H1 (cell line): ENCODE results near the gene SLC13A4. TPM values are rescaled to one million over a fixed set of nuclear protein-coding genes. Genes with fewer than 3 reads are reported as not detected.

Experiments used
- CTCF ChIA-PET: fragments of 300-600 bp; sonication (Branson Sonifier 250); formaldehyde crosslinking; loops from one replicate; lab custom pipeline; 2021; ENCODE audit not compliant: partially characterized antibody; lab: Charles Lee
- POLR2A ChIA-PET: fragments of 300-600 bp; sonication (Branson Sonifier 250); formaldehyde crosslinking; loops from one replicate; lab custom pipeline; 2021; ENCODE audit warnings: inconsistent platforms; ENCODE audit not compliant: partially characterized antibody; lab: Charles Lee
- DNase-seq, 2 experiments: peaks; one replicate each; pipeline versions ENCODE4 v3.0.0 to v3.0.0-alpha.2; 2010 to 2022; ENCODE audit warnings: low spot score in 2 of 2, low read depth in 1 of 2, mixed read lengths in 1 of 2
- FAIRE-seq: peaks from 2 replicates; lab custom pipeline; 2011; peaks lifted over from hg19 to GRCh38; lab: Jason Lieb, UNC
- H2AFZ ChIP-seq: 2 replicates; pipeline ENCODE4 v1.8.1; 2012; ENCODE audit warnings: low read length, inconsistent platforms
- H2AK5ac ChIP-seq: 2 replicates; pipeline ENCODE4 v1.6.1; 2013; ENCODE audit warnings: low read depth, low read length
- H2BK120ac ChIP-seq: replicated peaks from 2 replicates; pipeline ENCODE3; 2013; ENCODE audit warnings: low read depth, low read length, inconsistent platforms
- H2BK12ac ChIP-seq: 2 replicates; pipeline ENCODE4 v1.6.1; 2013; ENCODE audit warnings: low read depth, low read length
- H2BK15ac ChIP-seq: 2 replicates; pipeline ENCODE4 v1.6.1; 2013; ENCODE audit warnings: low read length
- H2BK20ac ChIP-seq: 2 replicates; pipeline ENCODE4 v1.6.1; 2013; ENCODE audit warnings: low read length
- H2BK5ac ChIP-seq: 2 replicates; pipeline ENCODE4 v1.6.1; 2013; ENCODE audit warnings: low read depth, low read length
- H3K14ac ChIP-seq: 2 replicates; pipeline ENCODE4 v1.6.1; 2013; ENCODE audit warnings: inconsistent platforms; ENCODE audit not compliant: insufficient read length
- H3K18ac ChIP-seq: 2 replicates; pipeline ENCODE4 v1.6.1; 2013; ENCODE audit warnings: low read length; ENCODE audit errors: extremely low read depth
- H3K23ac ChIP-seq: 2 replicates; pipeline ENCODE4 v1.6.1; 2013; ENCODE audit warnings: inconsistent platforms; ENCODE audit not compliant: insufficient read length
- H3K23me2 ChIP-seq: 2 replicates; pipeline ENCODE4 v1.6.1; 2013; ENCODE audit warnings: low read depth, low read length
- H3K27ac ChIP-seq: 2 replicates; pipeline ENCODE4 v1.6.1; 2011; ENCODE audit warnings: low read depth, low read length, inconsistent platforms
- H3K27me3 ChIP-seq, 4 experiments: replicated peaks in 1 of 4; 1 replicate in 1 of 4; 2 replicates in 3 of 4; pipeline versions ENCODE4 v1.6.1 to v1.8.1; 2011 to 2013; ENCODE audit warnings: low read length in 3 of 4, mild to moderate bottlenecking in 3 of 4, inconsistent platforms in 2 of 4, mixed read lengths in 2 of 4, moderate library complexity in 1 of 4; ENCODE audit not compliant: control insufficient read depth in 3 of 4, insufficient read depth in 3 of 4; ENCODE audit errors: extremely low read depth in 1 of 4
- H3K36me3 ChIP-seq, 4 experiments: 2 replicates each; pipeline versions ENCODE4 v1.6.1 to v1.8.1; 2011 to 2013; ENCODE audit warnings: mild to moderate bottlenecking in 4 of 4, low read length in 3 of 4, moderate library complexity in 2 of 4, control low read depth in 1 of 4, inconsistent platforms in 1 of 4; ENCODE audit not compliant: insufficient read depth in 4 of 4, control insufficient read depth in 2 of 4
- H3K4ac ChIP-seq: replicated peaks from 2 replicates; pipeline ENCODE3; 2013; ENCODE audit warnings: low read length, low read depth, mixed read lengths, inconsistent platforms; ENCODE audit not compliant: insufficient read length
- H3K4me1 ChIP-seq, 4 experiments: replicated peaks in 1 of 4; 1 replicate in 1 of 4; 2 replicates in 3 of 4; pipeline versions ENCODE4 v1.6.1 to v1.8.1; 2011 to 2013; ENCODE audit warnings: low read length in 3 of 4, inconsistent platforms in 2 of 4, mixed read lengths in 1 of 4; ENCODE audit not compliant: insufficient read depth in 4 of 4, control insufficient read depth in 3 of 4
- H3K4me2 ChIP-seq, 2 experiments: 2 replicates each; pipeline versions ENCODE4 v1.6.1 to v1.8.1; 2011 to 2013; ENCODE audit warnings: low read depth in 2 of 2, low read length in 2 of 2, control low read depth in 1 of 2, inconsistent platforms in 1 of 2, mild to moderate bottlenecking in 1 of 2; ENCODE audit not compliant: insufficient read depth in 1 of 2
- H3K4me3 ChIP-seq, 4 experiments: fragments of 200-600, 300-600 bp in 1 of 4; sonication (generic), shearing (Covaris generic), sonication (Bioruptor Twin) in 1 of 4; 2 replicates each; pipeline versions ENCODE4 v1.5.1 to v1.8.1; 2011 to 2016; ENCODE audit warnings: low read length in 4 of 4, low read depth in 3 of 4, control low read depth in 2 of 4, inconsistent platforms in 2 of 4, mild to moderate bottlenecking in 2 of 4, mixed read lengths in 1 of 4, moderate library complexity in 1 of 4; ENCODE audit not compliant: insufficient read depth in 2 of 4; ENCODE audit errors: extremely low read depth in 1 of 4
- H3K56ac ChIP-seq: replicated peaks from 2 replicates; pipeline ENCODE3; 2013; ENCODE audit warnings: low read depth, mild to moderate bottlenecking, mixed read lengths, low read length, inconsistent platforms; ENCODE audit not compliant: insufficient read length
- H3K79me1 ChIP-seq: 2 replicates; pipeline ENCODE4 v1.6.1; 2013; ENCODE audit warnings: low read depth, low read length, control low read depth
- H3K79me2 ChIP-seq, 2 experiments: 2 replicates each; pipeline versions ENCODE4 v1.6.1 to v1.8.1; 2012 to 2013; ENCODE audit warnings: low read length in 2 of 2, mild to moderate bottlenecking in 2 of 2, inconsistent platforms in 1 of 2; ENCODE audit not compliant: insufficient read depth in 2 of 2, control insufficient read depth in 1 of 2
- H3K9ac ChIP-seq, 4 experiments: replicated peaks in 1 of 4; 1 replicate in 1 of 4; 2 replicates in 3 of 4; pipeline versions ENCODE4 v1.6.1 to v1.8.1; 2011 to 2013; ENCODE audit warnings: low read depth in 3 of 4, low read length in 3 of 4, control low read depth in 2 of 4, mild to moderate bottlenecking in 2 of 4, moderate library complexity in 2 of 4, inconsistent platforms in 1 of 4; ENCODE audit errors: extremely low read depth in 1 of 4
- H3K9me3 ChIP-seq, 2 experiments: 2 replicates each; pipeline versions ENCODE4 v1.6.1 to v1.8.1; 2012 to 2013; ENCODE audit warnings: mild to moderate bottlenecking in 2 of 2, moderate library complexity in 2 of 2, control low read depth in 1 of 2, inconsistent platforms in 1 of 2, low read depth in 1 of 2, low read length in 1 of 2, mixed read lengths in 1 of 2; ENCODE audit not compliant: insufficient read depth in 2 of 2
- H4K20me1 ChIP-seq, 2 experiments: replicated peaks in 1 of 2; 2 replicates each; pipeline versions ENCODE3 to v1.8.1; 2011 to 2013; ENCODE audit warnings: inconsistent platforms in 2 of 2, low read length in 2 of 2, mild to moderate bottlenecking in 1 of 2; ENCODE audit not compliant: insufficient read depth in 2 of 2, control insufficient read depth in 1 of 2
- H4K5ac ChIP-seq: 2 replicates; pipeline ENCODE4 v1.6.1; 2013; ENCODE audit warnings: low read length, low read depth, mixed read lengths, inconsistent platforms; ENCODE audit not compliant: insufficient read length
- H4K8ac ChIP-seq: 2 replicates; pipeline ENCODE4 v1.8.0; 2013; ENCODE audit warnings: mild to moderate bottlenecking, moderate library complexity, low read length, inconsistent platforms; ENCODE audit not compliant: insufficient read depth; ENCODE audit errors: extremely low read depth
- H4K91ac ChIP-seq: replicated peaks from 2 replicates; pipeline ENCODE3; 2013; ENCODE audit warnings: low read length, mixed read lengths, inconsistent platforms; ENCODE audit not compliant: insufficient read length
- EGR1 ChIP-seq: IDR thresholded peaks from 2 replicates; pipeline ENCODE4 v1.6.1; 2011; ENCODE audit warnings: low read depth, low read length, borderline replicate concordance
- EP300 ChIP-seq, 2 experiments: IDR thresholded peaks; 1 replicate in 1 of 2; 2 replicates in 1 of 2; pipeline ENCODE4 v1.6.1; 2011 to 2012; ENCODE audit warnings: low read depth in 2 of 2, low read length in 2 of 2, mild to moderate bottlenecking in 2 of 2, borderline replicate concordance in 1 of 2, inconsistent platforms in 1 of 2, moderate library complexity in 1 of 2
- HDAC6 ChIP-seq: IDR thresholded peaks from one replicate; pipeline ENCODE4 v1.7.1; 2012; ENCODE audit warnings: low read depth, mild to moderate bottlenecking, inconsistent platforms, low read length, moderate library complexity
- NRF1 ChIP-seq: IDR thresholded peaks from 2 replicates; pipeline ENCODE4 v1.6.1; 2011; ENCODE audit warnings: mild to moderate bottlenecking, low read depth, low read length, improper control_type of control experiment
- POU5F1 ChIP-seq: IDR thresholded peaks from 2 replicates; pipeline ENCODE4 v1.6.1; 2011; ENCODE audit warnings: low read depth, mild to moderate bottlenecking, low read length, moderate library complexity
- RBBP5 ChIP-seq: IDR thresholded peaks from 2 replicates; pipeline ENCODE4 v1.7.1; 2012; ENCODE audit warnings: low read depth, mild to moderate bottlenecking, inconsistent platforms, low read length, moderate library complexity, borderline replicate concordance
- RNF2 ChIP-seq: fragments of 200-900, 300-1000 bp; sonication (generic); IDR thresholded peaks from 2 replicates; pipeline ENCODE4 v1.7.1; 2016; ENCODE audit warnings: borderline replicate concordance, low read depth, mild to moderate bottlenecking, antibody characterized with exemption, low read length; ENCODE audit not compliant: poor library complexity, severe bottlenecking; ENCODE audit errors: missing control alignments
- SIX5 ChIP-seq: IDR thresholded peaks from 2 replicates; pipeline ENCODE4 v1.6.1; 2011; ENCODE audit warnings: mild to moderate bottlenecking, low read depth, low read length
- TCF12 ChIP-seq: IDR thresholded peaks from 2 replicates; pipeline ENCODE4 v1.6.1; 2011; ENCODE audit warnings: low read depth, mild to moderate bottlenecking, low read length
- TEAD4 ChIP-seq: IDR thresholded peaks from 2 replicates; pipeline ENCODE4 v1.6.1; 2012; ENCODE audit warnings: low read depth, low read length, inconsistent platforms, mixed read lengths
- WGBS, 2 experiments: shearing (Covaris generic) in 1 of 2; methylation state at CpG; one replicate each; pipeline versions ENCODE4 v1.1.6 to v1.1.7; 2013 to 2015; ENCODE audit warnings: low lambda C conversion rate in 2 of 2, mixed read lengths in 2 of 2, inconsistent platforms in 1 of 2, low coverage in 1 of 2, missing lambda C conversion rate in 1 of 2; ENCODE audit not compliant: insufficient replicate concordance in 2 of 2, insufficient coverage in 1 of 2, insufficient read length in 1 of 2; ENCODE audit errors: extremely low coverage in 1 of 2, missing lambda C conversion rate in 1 of 2; 5-methylcytosine and 5-hydroxymethylcytosine counted together
- polyA plus RNA-seq, 7 experiments: library from polyadenylated mRNA; depleted of rRNA in 3 of 7; stranded (reverse) in 5 of 7; unstranded in 2 of 7; fragments of >200 nt in 5 of 7; fragments of 200-250 nt in 2 of 7; gene quantifications; 1 replicate in 5 of 7; 2 replicates in 1 of 7; 4 replicates in 1 of 7; pipeline versions ENCODE4 v1.2.1 to v1.2.3, GENCODE V29; 2011 to 2013; ENCODE audit warnings: missing spikeins in 2 of 7, mixed read lengths in 2 of 7
- total RNA-seq: library from RNA; stranded (reverse); fragmentation: NEBNext Ultra II Directional; extraction: Animal tissue kit (Norgen Biotek cat#: 25700); gene quantifications from 2 replicates; pipeline ENCODE4 v1.2.1, GENCODE V29; 2021
- TF ChIP-seq, protein P1 (sequence below): IDR thresholded peaks from 2 replicates; pipeline ENCODE4 v1.6.1; 2011; ENCODE audit warnings: low read length, improper control_type of control experiment

Gene SLC13A4
- total and polyA plus RNA-seq, 2 of the 8 experiments (the other 6 are each of a cell fraction or from before 2014, with no cell fraction given): 3.9 to 7.5 TPM

DNA sequence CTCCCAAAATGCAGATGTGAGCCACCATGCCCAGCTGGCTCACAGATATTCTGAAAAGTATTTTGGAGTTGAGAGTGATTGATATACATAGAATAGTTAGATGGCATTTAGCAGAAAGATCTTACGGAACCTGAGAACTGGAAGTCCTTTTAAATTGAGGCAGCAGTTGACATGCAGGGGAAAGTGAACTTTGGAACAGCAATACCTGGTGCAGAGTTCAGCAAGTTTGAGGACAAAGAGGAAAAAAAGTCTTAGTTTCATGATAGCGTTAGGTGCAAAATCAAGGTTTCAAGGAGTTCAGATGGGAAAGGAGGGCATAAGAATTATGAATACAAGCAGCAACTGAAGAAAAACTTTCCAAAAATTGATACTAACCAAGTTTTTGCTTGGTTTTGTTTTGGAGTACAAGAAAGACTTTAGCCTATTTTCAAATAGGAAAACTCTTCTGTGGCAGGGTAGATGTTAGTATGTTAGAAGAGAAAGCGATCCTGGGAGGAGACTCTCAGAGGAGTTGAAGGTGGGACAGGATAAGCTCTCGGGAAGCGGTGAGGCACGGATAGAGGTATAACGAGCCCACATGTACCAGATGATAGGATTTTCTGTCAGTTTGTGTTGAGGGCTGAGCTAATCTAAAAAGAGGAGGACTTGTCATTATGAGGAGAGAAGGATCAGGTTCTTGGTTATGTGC is 93.7 kb downstream of the SLC13A4 start:
- Histone ChIP-seq H2BK12ac (no peak overlapping the region), H3K9ac (no peak overlapping the region), H3K23ac (no peak overlapping the region), H2BK15ac (no peak overlapping the region), H3K23me2 (no peaks in the 10 kb centered on the region), H3K14ac (no peak overlapping the region), H3K79me2 (no peaks in the 10 kb centered on the region), H4K20me1 (peaks cover 0 to 3% of the 10 kb centered on the region in 2 experiments), H2BK5ac (no peak overlapping the region), H3K4me1 (no peaks in the 10 kb centered on the region), H2BK120ac (no peak overlapping the region), H3K56ac (no peak overlapping the region), H3K9me3 (no peaks in the 10 kb centered on the region), H2BK20ac (no peak overlapping the region), H3K36me3 (peaks cover 24 to 91% (median 69%) of the 10 kb centered on the region in 4 experiments), H3K27me3 (no peaks in the 10 kb centered on the region), H3K4me3 (no peak overlapping the region), H2AFZ (no peak overlapping the region), H4K5ac (no peak overlapping the region), H2AK5ac (no peak overlapping the region), H4K8ac (no peak overlapping the region), H4K91ac (no peak overlapping the region), H3K27ac (no peak overlapping the region), H3K4me2 (no peak overlapping the region), H3K18ac (no peak overlapping the region), H3K4ac (no peak overlapping the region), H3K79me1 (no peaks in the 10 kb centered on the region; the same call in 1 of the 2 replicates)
- ChIA-PET POLR2A (interaction anchor here (2.0 kb wide), 1 partner anchor 10 kb away, joined by 6 read pairs; no protein-coding TSS in a partner anchor), CTCF (interaction anchor here (0.9 to 14.2 kb wide), 3 partner anchors 11 to 103 kb away, joined by 3 to 114 read pairs (median 6); no protein-coding TSS in a partner anchor)
- 92% methylated on average over 7 of the region's 7 CpGs; no CpG with 5 or more reads in 1 of the 2 experiments for WGBS, 2 experiments
- no peak for FAIRE-seq
- DNase-seq: no peak
- TF ChIP-seq RBBP5 (no peak), HDAC6 (no peak), EP300 (IDR thresholded peaks at IDR 0.05; ENCODE audit: borderline replicate concordance in 1 of 2, low read depth in 2 of 2, low read length in 2 of 2) (no peak), TEAD4 (no peak), RNF2 (no peak), SIX5 (no peak), POU5F1 (no peak), EGR1 (no peak), NRF1 (no peak), TCF12 (no peak)
- TF ChIP-seq, protein P1, sequence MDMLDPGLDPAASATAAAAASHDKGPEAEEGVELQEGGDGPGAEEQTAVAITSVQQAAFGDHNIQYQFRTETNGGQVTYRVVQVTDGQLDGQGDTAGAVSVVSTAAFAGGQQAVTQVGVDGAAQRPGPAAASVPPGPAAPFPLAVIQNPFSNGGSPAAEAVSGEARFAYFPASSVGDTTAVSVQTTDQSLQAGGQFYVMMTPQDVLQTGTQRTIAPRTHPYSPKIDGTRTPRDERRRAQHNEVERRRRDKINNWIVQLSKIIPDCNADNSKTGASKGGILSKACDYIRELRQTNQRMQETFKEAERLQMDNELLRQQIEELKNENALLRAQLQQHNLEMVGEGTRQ: no peak
